GM19238 (cell line): ENCODE measurements around the gene ARHGAP19.
A peak's percentile ranks its signal among the peaks of the same experiment; 100 is the strongest.

ENCODE experiments used
- DNase-seq: peaks from one replicate; pipeline ENCODE4 v3.0.0; 2011; ENCODE audit warnings: low spot score; ENCODE audit not compliant: insufficient read length

The ARHGAP19 gene

DNA sequence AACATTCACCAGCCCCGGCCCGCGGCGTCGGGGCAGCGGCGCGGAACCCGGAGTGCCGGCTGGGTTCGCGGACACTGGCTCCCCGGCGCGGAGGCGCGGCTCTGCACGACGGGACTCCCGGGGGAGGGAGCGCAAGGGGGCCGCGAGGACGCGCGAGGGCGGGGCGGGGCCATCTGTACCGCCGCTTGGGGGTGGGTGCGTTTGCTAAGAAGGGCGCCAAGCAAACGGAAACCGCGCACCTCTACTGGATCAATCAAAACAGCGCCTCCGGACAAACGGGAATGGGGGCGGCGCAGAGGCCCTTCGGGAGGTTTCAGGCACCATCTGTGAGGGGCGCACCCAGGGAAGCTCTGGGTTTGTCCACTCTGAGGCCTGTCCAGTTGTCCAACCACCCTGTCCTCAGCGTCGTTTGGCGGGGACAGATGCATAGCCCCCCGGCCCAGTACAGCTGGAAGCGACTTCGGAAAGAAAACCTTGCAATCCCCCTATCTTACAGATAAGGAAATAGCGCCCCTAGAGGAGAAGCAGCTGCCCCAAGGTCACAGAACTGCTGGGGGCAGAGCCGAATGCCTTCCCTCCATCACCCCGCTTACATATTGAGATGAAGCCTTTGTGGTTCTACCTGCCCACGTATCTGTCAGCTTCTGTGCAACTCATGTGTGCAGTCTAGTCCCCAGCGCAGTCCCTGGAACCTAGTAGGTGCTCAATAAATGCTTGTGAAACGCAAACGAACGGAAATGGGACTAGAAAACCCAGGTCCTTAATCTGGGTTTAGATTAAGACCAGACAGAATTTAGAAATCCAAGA, 96.0 kb downstream of the ARHGAP19 start:
- peak; percentile 61 for DNase-seq

DNA sequence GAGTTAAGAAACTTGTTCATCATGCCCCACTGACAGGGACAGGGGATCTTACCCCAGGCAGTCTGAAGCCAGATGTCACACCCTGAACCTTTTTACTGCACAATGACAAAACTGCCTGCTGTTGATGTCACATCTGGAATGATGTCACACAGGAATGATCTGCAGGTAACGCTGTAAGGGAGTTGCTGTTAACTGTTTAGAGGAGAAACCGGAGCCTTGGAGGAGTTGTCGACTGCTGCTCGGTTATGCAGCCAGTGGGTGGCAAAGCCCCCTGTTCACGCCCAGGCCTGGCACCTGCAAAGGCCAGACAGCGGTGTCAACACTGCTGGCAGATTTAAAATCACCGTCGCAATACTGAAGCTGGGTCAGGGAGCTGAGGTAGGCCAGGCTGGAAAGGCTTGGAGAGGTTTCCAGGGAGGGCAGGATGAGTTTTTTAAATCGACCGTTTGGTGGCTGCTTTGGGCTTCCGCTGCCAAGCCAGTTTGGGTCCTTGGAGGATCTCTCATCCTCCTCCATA, 96.7 kb downstream of the ARHGAP19 start:
- DNase-seq: no peak

DNA sequence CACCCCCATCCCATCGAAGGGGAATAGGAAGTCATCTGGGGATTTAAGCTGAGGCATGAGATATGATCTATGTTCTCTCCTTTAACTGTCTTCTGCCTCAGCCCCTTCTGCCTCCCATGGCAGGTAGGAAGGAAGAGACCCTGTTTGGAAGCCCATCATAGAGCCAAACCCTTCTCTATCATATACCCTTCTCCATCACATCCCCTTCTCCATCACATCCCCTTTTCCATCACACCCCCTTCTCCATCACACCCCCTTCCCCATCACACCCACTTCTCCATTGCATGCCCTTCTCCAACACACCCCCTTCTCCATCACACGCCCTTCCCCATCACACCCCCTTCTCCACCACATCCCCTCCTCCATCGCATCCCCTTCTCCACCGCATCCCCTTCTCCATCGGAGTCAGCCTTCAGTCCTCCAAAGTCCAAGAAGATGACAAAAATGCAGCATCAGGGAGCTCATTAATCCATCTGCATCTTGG, 99.4 kb downstream of the ARHGAP19 start:
- no peak for DNase-seq

DNA sequence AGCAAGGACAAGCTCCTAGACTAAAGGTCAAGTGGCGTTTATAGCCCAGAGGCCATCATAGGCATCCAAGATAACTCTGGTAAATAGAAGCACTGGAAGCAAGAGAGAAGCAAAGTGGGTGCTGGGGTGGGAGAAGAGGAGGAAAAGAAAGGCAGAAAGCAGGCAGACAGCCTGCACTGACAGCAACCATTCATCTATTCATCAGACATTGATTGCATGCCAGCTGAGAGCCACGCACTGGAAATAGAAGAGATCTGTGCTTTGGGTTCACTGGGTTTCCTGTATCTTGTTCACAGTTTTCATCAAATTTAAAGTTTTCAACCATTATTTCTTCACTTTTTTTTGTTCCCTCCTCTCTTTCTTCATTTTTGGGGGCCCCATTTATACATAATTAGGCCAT, 102.0 kb downstream of the ARHGAP19 start:
- DNase-seq: no peak

DNA sequence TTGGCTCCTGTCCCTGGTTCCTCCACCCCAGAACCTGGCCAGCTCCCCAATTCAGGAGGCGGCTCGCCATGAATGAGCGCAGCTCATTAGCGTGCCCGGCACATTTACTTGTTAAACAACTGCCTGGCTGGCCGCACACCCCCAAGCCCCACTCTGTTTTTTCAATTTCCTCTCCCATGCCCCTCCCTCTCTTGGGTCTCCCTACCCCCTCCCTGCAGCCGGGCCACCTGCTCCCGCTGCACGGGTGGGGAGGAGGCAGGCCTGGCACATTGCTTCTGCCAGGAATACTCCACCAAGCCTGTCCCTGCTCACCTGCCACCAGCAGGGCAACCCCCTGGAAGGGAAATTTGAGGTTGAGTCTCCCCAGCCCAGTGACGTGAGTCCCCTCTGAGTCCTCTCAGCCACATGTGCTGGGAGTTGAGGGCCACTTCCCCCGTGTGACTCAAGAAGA, 104.2 kb downstream of the ARHGAP19 start:
- DNase-seq: no peak

DNA sequence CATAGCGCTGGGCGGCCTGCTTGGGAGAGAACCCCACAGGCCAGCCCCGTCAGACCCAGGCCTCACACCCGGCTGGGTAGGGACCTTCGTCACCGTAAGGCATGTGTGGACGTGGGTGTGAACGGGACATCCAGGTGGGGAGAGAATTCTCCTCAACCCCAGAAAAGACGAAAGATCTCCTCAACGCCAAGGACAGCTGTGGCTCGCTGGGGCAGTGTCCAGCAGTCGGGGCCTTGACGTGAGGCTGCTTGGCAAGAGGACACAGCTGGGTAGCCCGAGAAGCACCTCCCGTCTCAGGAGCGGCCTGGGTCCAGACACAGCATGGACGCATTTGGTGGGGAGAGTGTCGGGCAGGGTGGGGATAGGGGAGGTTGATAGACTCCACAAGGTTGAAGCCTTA, 105.5 kb downstream of the ARHGAP19 start:
- DNase-seq: no peak

DNA sequence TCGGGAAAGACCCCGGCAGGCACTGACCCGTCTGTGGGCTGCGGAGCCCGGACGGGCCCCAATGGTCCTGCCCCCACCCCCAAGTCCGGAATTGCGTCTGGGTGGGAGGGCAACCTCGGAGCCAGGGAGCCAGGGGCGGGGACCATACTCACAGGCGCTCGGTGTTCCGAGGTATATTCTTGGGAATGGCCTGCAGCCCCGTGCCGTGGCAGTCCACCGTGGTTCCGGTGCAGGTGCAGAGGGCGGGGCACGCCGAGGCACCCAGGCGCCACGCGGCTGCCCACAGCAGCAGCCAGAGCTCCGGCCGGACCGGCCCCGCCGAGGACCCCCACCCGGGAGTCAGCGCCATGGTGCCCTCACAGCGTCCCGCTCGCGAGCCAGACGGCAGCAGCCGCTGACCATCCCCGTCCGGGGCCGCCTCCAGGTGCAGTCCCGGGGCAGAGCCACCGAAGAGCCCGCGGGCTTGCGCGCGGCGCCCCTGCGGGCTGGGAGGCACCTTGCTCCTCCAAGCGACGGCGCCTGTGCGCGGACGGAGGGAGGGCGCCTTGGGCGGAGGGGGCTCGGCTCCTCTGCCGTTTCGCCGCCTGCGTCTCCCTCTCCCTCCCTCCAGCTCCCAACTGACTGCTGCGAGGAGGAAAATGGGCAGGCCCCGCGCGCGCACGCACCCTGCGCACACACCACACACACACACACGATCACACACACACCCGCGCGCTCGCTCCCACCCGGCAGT, 106.9 kb downstream of the ARHGAP19 start, which contains the start of gene SLIT1:
SLIT1 (minus strand) TSS at position 634 of the 733 bp plus-strand sequence; CDS start at position 349, 285 bp downstream.
- no peak for DNase-seq

DNA sequence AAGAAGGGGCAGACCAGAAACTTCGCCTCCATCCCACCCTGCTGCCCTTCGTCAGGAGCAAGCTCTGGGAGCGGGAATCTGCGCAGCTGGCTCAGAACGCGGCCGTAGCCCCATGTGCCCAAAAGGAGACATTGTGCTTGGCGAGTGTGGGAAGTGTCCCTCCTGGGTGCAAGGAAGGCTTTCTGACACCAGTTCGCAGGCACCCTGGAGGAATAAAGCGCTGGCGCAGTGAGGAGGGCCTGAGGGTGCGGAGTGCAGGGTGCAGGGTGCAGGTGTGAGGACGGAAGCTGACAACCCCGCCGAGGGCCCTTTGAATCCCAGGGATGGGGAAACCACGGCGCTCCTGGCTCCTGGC, 107.5 kb downstream of the ARHGAP19 start:
- DNase-seq: no peak

DNA sequence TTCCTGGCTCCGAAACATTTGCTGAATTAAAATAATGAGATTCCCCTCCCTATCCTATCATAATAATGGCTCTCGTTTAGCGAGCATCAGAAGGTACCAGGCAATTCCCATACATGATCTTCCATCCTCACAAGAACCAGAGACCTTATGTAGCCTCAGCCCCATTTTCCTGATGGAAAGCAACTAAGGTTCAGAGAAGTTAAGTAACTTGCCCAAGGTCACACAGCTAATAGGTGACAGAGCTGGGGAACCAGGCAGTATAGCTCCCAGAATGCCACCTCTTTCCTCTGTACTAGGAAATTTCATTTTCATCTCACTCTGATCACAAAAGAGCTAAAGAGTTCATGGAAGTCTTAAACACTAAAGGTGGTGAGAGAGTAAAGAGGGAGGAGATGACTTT, 109.1 kb downstream of the ARHGAP19 start:
- no peak for DNase-seq

DNA sequence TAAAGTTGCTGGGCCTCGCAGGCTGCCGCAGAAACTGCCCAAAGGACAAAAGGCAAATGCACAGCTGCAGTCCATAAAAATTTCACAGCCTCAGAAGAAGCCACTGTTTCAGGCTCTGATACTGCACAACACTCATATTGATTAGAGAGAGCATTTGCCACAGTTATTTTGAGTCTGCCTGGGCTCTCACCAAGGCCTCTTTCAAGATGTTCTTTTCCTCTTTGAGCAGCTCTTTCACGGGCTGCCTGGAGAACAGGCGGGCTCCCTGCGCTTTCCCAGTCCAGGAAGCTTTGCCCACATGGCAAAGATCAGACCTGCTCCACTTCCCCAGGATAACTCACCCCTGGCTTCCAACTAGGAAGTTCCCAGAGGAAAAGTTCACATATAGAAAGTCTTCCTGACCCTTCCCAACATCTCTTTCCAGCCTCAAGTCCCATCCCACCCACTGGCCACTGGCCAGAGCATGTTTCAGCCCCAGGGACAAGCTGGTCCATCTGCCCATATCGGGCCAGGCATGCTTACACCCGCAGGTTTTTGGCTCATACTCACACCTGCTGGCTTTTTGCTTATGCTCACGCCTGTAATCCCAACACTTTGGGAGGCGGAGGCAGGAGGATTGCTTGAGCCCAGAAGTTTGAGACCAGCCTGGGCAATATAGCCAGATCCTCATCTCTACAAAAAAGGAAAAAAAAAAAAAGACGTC, 110.0 kb downstream of the ARHGAP19 start:
- DNase-seq: no peak

DNA sequence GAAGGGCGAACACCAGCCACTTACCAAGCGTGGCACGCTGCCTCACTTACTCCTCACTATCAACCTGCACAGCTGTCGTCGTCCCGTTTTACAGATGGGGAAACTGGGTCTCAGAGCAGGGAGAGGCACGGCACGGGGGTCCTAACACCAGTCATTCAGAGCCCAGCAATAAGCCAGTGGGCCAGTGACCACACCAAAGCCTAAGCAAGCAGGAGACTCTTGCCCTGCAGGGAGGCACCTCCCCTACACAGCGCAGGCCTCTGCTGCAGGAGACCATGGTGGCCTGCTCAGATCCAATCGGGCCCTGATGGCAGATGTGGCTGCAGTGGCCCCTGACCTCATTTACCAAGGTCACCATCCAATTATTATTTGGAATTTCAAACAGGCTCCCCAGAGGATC, 111.5 kb downstream of the ARHGAP19 start:
- DNase-seq: no peak

DNA sequence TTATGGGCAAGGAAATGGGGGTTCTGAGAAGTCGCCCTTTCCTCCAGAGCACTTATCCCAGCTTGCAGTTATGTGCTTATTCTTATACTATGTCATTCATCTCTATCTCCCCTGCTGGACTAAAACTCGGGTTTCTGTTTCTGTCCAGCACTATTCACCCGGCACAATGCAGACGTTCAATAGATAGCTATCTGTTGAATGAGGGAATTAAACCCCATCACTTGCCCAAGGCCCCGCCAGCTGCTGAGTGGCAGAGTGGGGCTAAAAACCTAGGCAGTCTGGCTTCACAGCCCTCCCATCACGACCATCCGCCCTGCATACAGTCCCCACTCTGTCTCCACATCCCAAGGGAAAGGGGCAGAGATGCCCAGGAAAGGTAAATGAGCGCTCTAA, 112.1 kb downstream of the ARHGAP19 start:
- DNase-seq: no peak

DNA sequence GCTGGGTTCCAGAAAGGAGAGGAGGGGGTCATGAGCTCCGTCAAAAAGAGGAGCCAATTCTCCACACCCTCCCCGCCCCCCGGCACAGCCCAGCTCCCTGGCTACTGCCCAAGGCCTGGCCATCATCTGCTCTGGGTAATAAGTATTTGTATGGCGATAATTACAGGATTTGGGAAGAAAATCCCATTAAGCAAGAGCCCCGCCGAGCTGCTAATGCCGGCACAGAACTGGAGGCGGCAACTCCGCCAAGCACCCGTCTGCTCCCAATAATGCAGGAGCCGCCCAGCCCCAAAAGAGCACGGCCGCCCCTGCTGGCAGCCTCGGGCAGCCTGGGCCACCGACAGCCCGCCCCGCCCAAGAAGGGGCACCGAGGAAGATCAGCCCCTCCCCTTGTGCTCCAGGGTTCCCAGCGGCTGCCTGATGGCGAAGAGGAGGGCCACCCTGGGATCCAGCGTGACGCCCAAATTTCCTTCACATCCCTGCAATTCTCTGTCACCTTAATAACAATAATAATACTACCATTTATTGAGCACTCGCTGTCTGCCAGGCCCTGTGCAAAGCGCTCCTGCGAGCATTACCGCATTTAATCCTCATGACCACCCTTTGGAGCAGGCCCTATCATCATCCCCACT, 112.6 kb downstream of the ARHGAP19 start:
- no peak for DNase-seq

DNA sequence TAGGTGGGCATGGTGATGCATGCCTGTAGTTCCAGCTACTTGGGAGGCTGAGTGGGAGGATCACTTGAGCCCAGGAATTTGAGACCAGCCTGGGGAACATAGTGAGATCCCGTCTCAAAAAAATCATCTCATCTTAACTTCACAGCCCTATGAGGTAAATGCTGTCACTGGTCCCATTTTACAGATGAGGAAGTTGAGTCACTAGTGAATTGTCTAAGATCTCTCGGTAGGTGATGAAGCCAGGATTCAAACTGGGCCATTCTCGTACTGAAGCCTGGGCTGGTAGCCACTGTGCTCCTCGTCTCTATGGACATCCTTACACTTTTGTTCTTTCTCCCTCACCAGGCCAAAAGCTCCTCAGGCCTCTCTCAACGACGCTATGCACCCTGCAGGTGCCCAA, 113.1 kb downstream of the ARHGAP19 start:
- no peak for DNase-seq

DNA sequence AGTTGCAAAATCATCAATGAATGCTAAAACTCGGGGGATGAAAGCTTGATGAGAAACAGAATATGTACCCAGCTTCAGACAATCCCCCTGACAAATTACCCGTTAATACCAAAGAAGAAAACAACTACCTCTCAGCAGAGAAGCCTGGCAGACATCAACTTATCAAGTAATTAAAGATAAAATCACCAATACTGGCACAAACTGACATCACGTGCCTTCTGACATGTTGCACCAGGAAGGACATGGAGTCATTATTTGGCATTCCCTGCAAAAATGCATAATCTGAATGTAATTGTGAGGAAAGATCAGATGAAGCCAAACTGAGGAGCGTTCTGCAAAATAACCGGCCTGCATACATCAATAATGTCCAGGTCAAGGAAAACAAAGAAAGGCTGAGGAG, 114.4 kb downstream of the ARHGAP19 start:
- DNase-seq: no peak

DNA sequence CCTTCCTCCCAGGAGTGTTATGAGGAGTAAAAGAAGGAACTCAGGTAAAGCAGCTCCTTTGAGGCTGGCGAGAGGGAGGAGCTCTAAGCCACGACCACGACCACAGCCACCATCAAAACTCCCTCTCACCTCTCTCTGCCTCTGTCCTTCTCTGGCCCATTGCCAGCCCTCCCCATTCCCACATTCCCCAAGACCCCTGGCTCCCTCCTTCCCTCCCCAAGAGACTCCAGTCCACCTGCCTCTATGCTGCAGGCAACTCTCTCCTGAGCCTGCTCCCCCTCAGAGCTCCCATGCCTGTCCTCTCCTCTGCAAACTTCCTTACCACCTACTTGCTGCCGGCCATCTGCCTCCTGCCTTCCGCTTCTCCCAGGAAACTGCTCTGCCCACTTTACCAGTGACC, 116.2 kb downstream of the ARHGAP19 start:
- DNase-seq: no peak

DNA sequence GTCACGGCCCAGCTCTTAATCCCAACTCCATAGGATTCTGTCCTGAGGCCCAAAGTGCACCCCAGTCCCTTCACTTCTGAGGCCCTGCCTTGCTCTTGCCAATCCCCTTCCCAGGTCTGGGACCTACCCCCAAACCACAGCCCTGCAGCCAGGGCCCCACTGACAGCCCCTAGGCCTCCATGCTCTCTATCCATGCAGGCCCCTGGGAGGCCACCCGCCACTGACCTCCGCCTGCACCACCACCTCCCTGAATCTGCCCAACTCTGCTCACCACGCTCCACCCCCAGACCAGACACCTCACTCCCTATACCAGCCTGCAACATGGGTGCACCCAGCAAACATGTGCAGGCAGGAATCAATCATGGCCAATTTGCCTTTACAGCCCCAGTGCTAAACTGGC, 116.9 kb downstream of the ARHGAP19 start:
- DNase-seq: no peak

DNA sequence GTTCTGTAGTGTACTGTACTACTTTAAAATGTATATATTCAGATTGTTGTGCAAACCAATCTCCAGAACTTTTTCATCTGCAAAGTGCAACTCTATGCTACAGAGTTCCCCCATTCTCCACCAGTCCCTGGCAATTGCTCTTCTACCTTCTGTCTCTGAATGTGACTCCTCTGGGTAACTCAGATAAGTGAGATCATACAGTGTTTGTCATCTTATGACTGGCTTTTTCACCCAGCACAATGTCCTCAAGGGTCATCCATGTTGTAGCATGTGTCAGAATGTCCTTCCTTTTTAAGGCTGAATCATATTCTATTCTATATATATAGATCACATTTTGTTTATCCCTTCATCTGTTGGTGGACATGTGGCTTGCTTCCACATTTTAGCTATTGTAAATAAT, 117.5 kb downstream of the ARHGAP19 start:
- no peak for DNase-seq

DNA sequence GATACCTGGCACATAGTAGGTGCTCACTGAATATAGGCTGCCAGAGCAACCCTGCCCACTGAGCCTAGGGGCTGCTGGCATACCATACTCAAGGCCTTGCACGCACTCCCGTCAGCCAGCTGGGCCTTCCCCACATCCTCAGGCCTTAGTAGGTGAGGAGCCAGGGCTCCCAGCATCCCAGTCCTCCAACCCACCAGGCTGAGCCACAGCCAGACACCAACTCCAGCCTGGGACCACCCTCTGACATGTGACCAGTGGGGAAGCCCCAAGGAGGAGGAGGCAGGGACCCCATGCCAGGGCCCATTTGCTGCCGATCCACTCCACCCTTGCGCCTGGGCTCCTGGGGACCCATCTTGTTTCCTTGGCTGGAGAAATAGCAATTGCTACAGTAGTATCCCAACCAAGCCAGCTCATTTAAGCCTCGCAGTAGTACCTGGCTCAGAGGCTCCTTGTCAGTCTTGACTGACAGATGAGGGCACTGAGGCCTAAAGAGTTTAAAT, 118.1 kb downstream of the ARHGAP19 start:
- no peak for DNase-seq

DNA sequence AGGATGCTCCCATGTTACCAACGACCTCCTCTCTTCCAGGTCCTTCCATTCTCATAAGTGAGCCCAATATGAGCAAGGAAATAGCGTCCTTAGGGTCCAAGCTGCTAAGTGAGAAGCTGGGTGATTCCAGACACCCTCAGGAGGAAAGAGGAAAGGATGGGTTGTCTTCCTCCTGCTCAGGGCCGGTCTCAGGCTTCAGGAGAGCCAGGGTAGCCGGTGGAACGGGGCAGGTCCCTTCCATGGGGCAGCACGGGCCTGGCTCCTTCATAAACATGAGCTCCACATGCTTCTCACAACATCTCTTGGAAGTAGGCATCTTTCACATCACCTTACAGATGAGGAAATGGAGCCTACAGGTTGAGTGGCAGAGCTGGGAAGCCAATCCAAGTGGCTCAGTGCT, 119.4 kb downstream of the ARHGAP19 start:
- DNase-seq: no peak
